CD14-positive monocyte (primary cell): Measurements from ENCODE around the gene ALS2. TPM values are rescaled to one million over a fixed set of nuclear protein-coding genes. Genes with fewer than 3 reads are reported as not detected.
"Not testable (repeated sequence)": the region's sequence is repeated elsewhere in the genome, so short reads cannot be mapped to it uniquely, and the experiment has no call there.

Experiments used
- DNase-seq, 3 donors: peaks; one replicate each; pipeline ENCODE4 v3.0.0-alpha.2; 2011 to 2022
- H2AFZ ChIP-seq: 2 replicates; pipeline ENCODE4 v1.6.0; 2012; ENCODE audit warnings: mild to moderate bottlenecking, low read depth, low read length, inconsistent platforms; ENCODE audit not compliant: insufficient read depth, poor library complexity, severe bottlenecking
- H3K27ac ChIP-seq, 2 donors: 1 replicate in 1 of 2; 2 replicates in 1 of 2; pipeline ENCODE4 v1.5.1; 2012 to 2013; ENCODE audit warnings: low read length in 2 of 2, control low read depth in 1 of 2, inconsistent platforms in 1 of 2, low read depth in 1 of 2, mild to moderate bottlenecking in 1 of 2
- H3K27me3 ChIP-seq, 2 donors: one replicate each; pipeline versions ENCODE4 v1.6.0 to v1.6.1; 2011 to 2013; ENCODE audit warnings: low read length in 2 of 2; ENCODE audit not compliant: control insufficient read depth in 2 of 2, insufficient read depth in 2 of 2
- H3K36me3 ChIP-seq, 2 donors: replicated peaks in 1 of 2; 1 replicate in 1 of 2; 2 replicates in 1 of 2; pipeline versions ENCODE4 v1.5.1 to v1.6.1; 2012 to 2013; ENCODE audit warnings: low read length in 2 of 2, control low read depth in 1 of 2, inconsistent platforms in 1 of 2, mild to moderate bottlenecking in 1 of 2; ENCODE audit not compliant: insufficient read depth in 2 of 2, control insufficient read depth in 1 of 2
- H3K4me1 ChIP-seq, 2 donors: 1 replicate in 1 of 2; 2 replicates in 1 of 2; pipeline versions ENCODE4 v1.5.1 to v1.6.1; 2012 to 2013; ENCODE audit warnings: low read length in 2 of 2, control low read depth in 1 of 2, inconsistent platforms in 1 of 2, mild to moderate bottlenecking in 1 of 2, moderate library complexity in 1 of 2; ENCODE audit not compliant: insufficient read depth in 2 of 2, control insufficient read depth in 1 of 2
- H3K4me2 ChIP-seq: replicated peaks from 2 replicates; pipeline ENCODE3; 2012; ENCODE audit warnings: low read length, moderate library complexity, mild to moderate bottlenecking; ENCODE audit not compliant: poor library complexity, severe bottlenecking; ENCODE audit errors: extremely low read depth
- H3K4me3 ChIP-seq, 3 experiments: fragments of 200-600 bp in 1 of 3; sonication (generic) in 1 of 3; replicated peaks in 1 of 3; 1 replicate in 2 of 3; 2 replicates in 1 of 3; pipeline ENCODE4 v1.5.1; 2011 to 2013; ENCODE audit warnings: low read length in 3 of 3, mild to moderate bottlenecking in 3 of 3, control low read depth in 2 of 3, low read depth in 2 of 3, inconsistent platforms in 1 of 3, moderate library complexity in 1 of 3
- H3K79me2 ChIP-seq: 2 replicates; pipeline ENCODE4 v1.6.0; 2012; ENCODE audit warnings: mild to moderate bottlenecking, control low read depth, inconsistent platforms, low read length, moderate library complexity; ENCODE audit not compliant: insufficient read depth
- H3K9ac ChIP-seq: 2 replicates; pipeline ENCODE4 v1.6.0; 2017; ENCODE audit warnings: low read length, mild to moderate bottlenecking; ENCODE audit not compliant: insufficient read depth, poor library complexity, severe bottlenecking
- H3K9me3 ChIP-seq, 2 donors: replicated peaks in 1 of 2; 1 replicate in 1 of 2; 2 replicates in 1 of 2; pipeline versions ENCODE4 v1.5.1 to v1.6.1; 2012 to 2013; ENCODE audit warnings: low read length in 2 of 2, control low read depth in 1 of 2; ENCODE audit not compliant: control insufficient read depth in 1 of 2, insufficient read depth in 1 of 2
- H4K20me1 ChIP-seq: 2 replicates; pipeline ENCODE4 v1.6.0; 2012; ENCODE audit warnings: mild to moderate bottlenecking, low read length, control low read depth, moderate library complexity; ENCODE audit not compliant: insufficient read depth
- H3K27ac Mint-ChIP-seq, 7 donors: one replicate each; pipeline ENCODE4 v1.8.0; 2020; ENCODE audit warnings: mild to moderate bottlenecking in 7 of 7, mixed read lengths in 7 of 7, moderate library complexity in 6 of 7, inconsistent platforms in 2 of 7
- H3K27me3 Mint-ChIP-seq, 3 donors: one replicate each; pipeline ENCODE4 v1.8.0; 2021 to 2022; ENCODE audit warnings: low read depth in 3 of 3, mild to moderate bottlenecking in 3 of 3, mixed read lengths in 3 of 3, moderate library complexity in 3 of 3, inconsistent platforms in 1 of 3
- H3K36me3 Mint-ChIP-seq, 2 donors: one replicate each; pipeline ENCODE4 v1.8.0; 2020; ENCODE audit warnings: mixed read lengths in 2 of 2, inconsistent platforms in 1 of 2, mild to moderate bottlenecking in 1 of 2
- H3K4me1 Mint-ChIP-seq: one replicate; pipeline ENCODE4 v1.8.0; 2020; ENCODE audit warnings: mild to moderate bottlenecking, mixed read lengths
- H3K4me3 Mint-ChIP-seq, 2 donors: one replicate each; pipeline ENCODE4 v1.8.0; 2020; ENCODE audit warnings: mild to moderate bottlenecking in 2 of 2, mixed read lengths in 2 of 2, moderate library complexity in 1 of 2
- H3K9me3 Mint-ChIP-seq, 7 donors: one replicate each; pipeline ENCODE4 v1.8.0; 2020 to 2022; ENCODE audit warnings: mixed read lengths in 7 of 7, mild to moderate bottlenecking in 6 of 7, moderate library complexity in 6 of 7, inconsistent platforms in 2 of 7
- CTCF ChIP-seq: fragments of 200-600 bp; IDR thresholded peaks from one replicate; pipeline ENCODE4 v1.8.0; 2022; ENCODE audit warnings: antibody characterized with exemption, mild to moderate bottlenecking
- WGBS: methylation state at CpG from one replicate; pipeline ENCODE4 v1.1.5; 2013; ENCODE audit warnings: missing lambda C conversion rate; ENCODE audit not compliant: insufficient coverage; 5-methylcytosine and 5-hydroxymethylcytosine counted together
- intact Hi-C, 2 donors: fragments of 100-400 bp; cut with micrococcal nuclease; formaldehyde crosslinking; loops; one replicate each; pipeline versions ENCODE4 v1.15.0 to v1.15.1; 2023
- polyA plus RNA-seq, 3 donors: library from polyadenylated mRNA; depleted of rRNA in 1 of 3; unstranded in 2 of 3; stranded (reverse) in 1 of 3; fragments of 300-500 nt in 2 of 3; fragments of >200 nt in 1 of 3; fragmentation: Illumina TruSeq in 2 of 3; gene quantifications; 1 replicate in 2 of 3; 2 replicates in 1 of 3; pipeline ENCODE4 v1.2.3, GENCODE V29; 2012 to 2021

ALS2 gene
- polyA plus RNA-seq, 3 donors = 2.6 to 4.7 (median 3.1) TPM

DNA sequence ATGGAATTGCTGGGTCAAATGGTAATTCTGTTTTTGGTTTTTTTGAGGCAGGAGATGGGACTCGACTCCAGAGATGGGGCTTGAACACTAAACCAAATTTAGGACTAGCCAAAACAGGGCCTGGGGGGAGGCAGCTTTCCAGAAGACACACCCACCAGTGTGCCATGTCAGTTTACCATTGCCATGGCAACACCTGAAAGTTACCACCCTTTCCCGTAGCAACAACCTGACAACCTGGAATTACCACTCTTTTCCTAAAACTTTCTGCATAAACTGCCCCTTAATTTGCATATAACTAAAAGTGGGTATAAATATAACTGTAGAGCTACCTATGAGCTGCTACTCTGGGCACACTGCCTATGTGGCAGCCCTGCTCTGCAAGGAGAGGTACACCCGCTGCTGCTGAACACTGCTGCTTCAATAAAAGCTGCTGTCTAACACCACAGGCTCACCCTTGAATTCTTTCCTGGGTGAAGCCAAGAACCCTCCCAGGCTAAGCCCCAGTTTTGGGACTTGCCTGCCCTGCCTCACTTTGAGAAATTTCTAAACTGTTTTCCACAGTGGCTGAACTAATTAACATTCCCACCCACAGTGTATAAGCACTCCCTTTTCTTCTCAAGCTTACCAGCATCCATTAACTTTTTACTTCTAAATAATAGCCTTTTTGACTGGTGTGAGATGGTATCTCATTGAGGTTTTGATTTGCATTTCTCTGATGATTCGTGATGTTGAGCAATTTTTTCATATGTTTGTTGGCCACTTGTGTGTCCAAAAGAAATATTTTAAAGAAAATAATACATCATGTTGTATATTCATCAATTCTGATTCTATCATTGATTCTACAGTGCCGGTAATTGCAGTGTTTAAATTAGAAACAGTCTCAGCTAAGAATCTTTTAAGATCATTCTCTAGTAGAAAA is 36.2 kb upstream of the ALS2 start:
- no peaks in the 10 kb centered on the region for H3K4me1 ChIP-seq
- H2AFZ ChIP-seq = no peak overlapping the region
- Mint-ChIP-seq H3K27me3 (peaks cover 0 to 3% (median 0%) of the 10 kb centered on the region in 3 donors), H3K4me3 (no peak overlapping the region), H3K9me3 (no peaks in the 10 kb centered on the region), H3K36me3 (no peaks in the 10 kb centered on the region), H3K27ac (no peak overlapping the region), H3K4me1 (no peaks in the 10 kb centered on the region)
- H3K79me2 ChIP-seq = no peaks in the 10 kb centered on the region
- H3K4me3 ChIP-seq = no peak overlapping the region
- no peaks in the 10 kb centered on the region for H3K27me3 ChIP-seq
- H3K4me2 ChIP-seq = no peak overlapping the region
- no peaks in the 10 kb centered on the region for H3K36me3 ChIP-seq
- H3K9ac ChIP-seq = no peak overlapping the region
- DNase-seq = no peak
- 96% methylated on average over 2 of the region's 5 CpGs for WGBS
- no peaks in the 10 kb centered on the region for H4K20me1 ChIP-seq
- intact Hi-C loops = no loop called here
- no peak for TF ChIP-seq CTCF
- H3K9me3 ChIP-seq = no peaks in the 10 kb centered on the region
- H3K27ac ChIP-seq = no peak overlapping the region

DNA sequence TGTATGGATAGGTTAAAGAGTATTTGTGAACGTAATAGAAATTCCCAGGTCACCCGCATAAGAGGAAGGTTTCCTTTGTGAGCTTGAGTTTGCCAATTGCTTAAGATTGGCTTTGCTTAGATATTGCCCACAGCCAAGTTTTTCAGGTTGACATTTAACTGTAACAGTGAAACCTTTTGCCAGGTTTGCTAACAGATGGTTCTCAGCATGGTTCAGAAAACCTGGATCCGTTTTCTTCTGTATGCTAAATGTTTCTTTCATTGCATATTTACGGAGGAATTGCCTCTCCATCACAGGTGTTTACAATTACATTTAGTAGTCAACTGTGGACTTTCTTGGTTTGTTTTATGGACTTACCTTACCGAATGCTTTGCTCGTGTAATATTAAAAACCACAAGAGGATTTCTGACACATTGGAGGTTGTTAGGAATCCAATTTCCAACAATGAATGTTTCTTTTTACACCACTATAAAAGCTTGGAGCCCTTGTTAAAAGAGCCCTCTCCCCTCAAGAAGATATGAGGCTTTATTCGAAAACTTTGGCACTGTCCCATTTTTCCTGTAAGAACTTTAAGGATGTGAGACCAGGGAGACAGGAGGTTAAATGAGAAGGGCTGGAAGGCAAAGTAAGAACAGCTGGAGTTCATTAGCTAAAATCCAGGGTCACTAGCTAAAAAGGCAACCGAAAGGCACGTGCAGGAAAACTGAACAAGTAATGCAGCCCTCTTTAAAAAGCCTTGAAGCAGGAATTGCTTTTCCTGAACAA is 33.4 kb upstream of the ALS2 start:
- no peaks in the 10 kb centered on the region for H3K79me2 ChIP-seq
- H2AFZ ChIP-seq = no peak overlapping the region
- Mint-ChIP-seq H3K36me3 (no peaks in the 10 kb centered on the region), H3K27ac (no peak overlapping the region), H3K9me3 (no peaks in the 10 kb centered on the region), H3K27me3 (peaks cover 0 to 4% (median 3%) of the 10 kb centered on the region in 3 donors), H3K4me3 (no peak overlapping the region), H3K4me1 (no peaks in the 10 kb centered on the region)
- TF ChIP-seq CTCF = no peak
- intact Hi-C loops = no loop called here
- no peak for DNase-seq
- no peak overlapping the region for H3K4me3 ChIP-seq
- no peaks in the 10 kb centered on the region for H3K4me1 ChIP-seq
- WGBS = 94% methylated on average over 4 of the region's 9 CpGs
- no peaks in the 10 kb centered on the region for H4K20me1 ChIP-seq
- H3K4me2 ChIP-seq = no peak overlapping the region
- H3K27me3 ChIP-seq = no peaks in the 10 kb centered on the region
- no peak overlapping the region for H3K27ac ChIP-seq
- H3K9ac ChIP-seq = no peak overlapping the region
- no peaks in the 10 kb centered on the region for H3K9me3 ChIP-seq
- no peaks in the 10 kb centered on the region for H3K36me3 ChIP-seq

GRCh38 chr2:201810604-201811003 is 29.9 kb upstream of the ALS2 start:
- H3K9ac ChIP-seq, H3K4me1 Mint-ChIP-seq, H3K79me2 ChIP-seq, H3K27ac Mint-ChIP-seq, H3K27me3 ChIP-seq, intact Hi-C loops, H3K4me1 ChIP-seq, H3K9me3 ChIP-seq, H3K4me2 ChIP-seq, H3K9me3 Mint-ChIP-seq, H3K27ac ChIP-seq, H3K36me3 ChIP-seq, H4K20me1 ChIP-seq, H3K4me3 ChIP-seq, H3K4me3 Mint-ChIP-seq, H3K36me3 Mint-ChIP-seq, H3K27me3 Mint-ChIP-seq, DNase-seq, H2AFZ ChIP-seq: not testable (repeated sequence)
- 100% methylated on average over 6 of the region's 7 CpGs for WGBS
